ENCODE data around the gene CD99L2.

CD99L2 gene

GRCh38 chrX:150868625-150869024, 29.8 kb downstream of the CD99L2 start:
- Histone ChIP-seq H4K12ac (ENCODE audit: low read depth, low read length) (no peak overlapping the region), H3K27me3 (ENCODE audit: insufficient read depth, low read length) (no peaks in the 10 kb centered on the region), H3K4ac (ENCODE audit: low read depth, low read length) (no peak overlapping the region), H4K8ac (ENCODE audit: low read depth, low read length) (no peak overlapping the region), H3K23ac (ENCODE audit: low read length) (no peak overlapping the region), H3K9ac (ENCODE audit: low read length) (no peak overlapping the region), H2AK5ac (ENCODE audit: low read length) (no peak overlapping the region), H3K4me1 (ENCODE audit: control insufficient read depth in 1 of 2, insufficient read depth in 2 of 2, low read length in 2 of 2) (no peaks in the 10 kb centered on the region), H2AFZ (ENCODE audit: insufficient read depth, low read length, poor library complexity) (no peak overlapping the region), H3K79me1 (ENCODE audit: low read length) (no peaks in the 10 kb centered on the region), H3K9me3 (ENCODE audit: insufficient read depth, low read depth, low read length) (no peaks in the 10 kb centered on the region), H3K14ac (ENCODE audit: low read length) (no peak overlapping the region), H3K27ac (ENCODE audit: low read depth, low read length) (no peak overlapping the region), H3K36me3 (ENCODE audit: control insufficient read depth in 1 of 2, insufficient read depth in 2 of 2, low read length in 2 of 2) (no peaks in the 10 kb centered on the region), H3K4me3 (ENCODE audit: low read depth, low read length) (no peak overlapping the region), H2BK12ac (ENCODE audit: low read length) (no peak overlapping the region), H2BK5ac (ENCODE audit: low read depth, low read length, poor library complexity) (no peak overlapping the region), H2BK120ac (ENCODE audit: insufficient read depth, low read length, poor library complexity) (no peak overlapping the region), H3K79me2 (ENCODE audit: control insufficient read depth, insufficient read depth, low read length, poor library complexity) (no peaks in the 10 kb centered on the region), H3K4me2 (ENCODE audit: low read length) (no peak overlapping the region), H3K18ac (ENCODE audit: low read length) (no peak overlapping the region), H4K91ac (ENCODE audit: low read depth, low read length) (no peak overlapping the region)
- DNase-seq = no peak
- no CpG with 5 or more reads among the region's 2 CpGs for WGBS (ENCODE audit: extremely low coverage, insufficient coverage, insufficient read length)

GRCh38 chrX:150864127-150864526, 34.3 kb downstream of the CD99L2 start:
- no peak for DNase-seq
- Histone ChIP-seq H4K8ac (ENCODE audit: low read depth, low read length) (no peak overlapping the region), H3K4ac (ENCODE audit: low read depth, low read length) (no peak overlapping the region), H3K27ac (ENCODE audit: low read depth, low read length) (no peak overlapping the region), H2BK120ac (ENCODE audit: insufficient read depth, low read length, poor library complexity) (no peak overlapping the region), H4K12ac (ENCODE audit: low read depth, low read length) (no peak overlapping the region), H2AFZ (ENCODE audit: insufficient read depth, low read length, poor library complexity) (no peak overlapping the region), H3K9me3 (ENCODE audit: insufficient read depth, low read depth, low read length) (no peaks in the 10 kb centered on the region), H3K4me1 (ENCODE audit: control insufficient read depth in 1 of 2, insufficient read depth in 2 of 2, low read length in 2 of 2) (no peaks in the 10 kb centered on the region), H3K14ac (ENCODE audit: low read length) (no peak overlapping the region), H4K91ac (ENCODE audit: low read depth, low read length) (no peak overlapping the region), H3K23ac (ENCODE audit: low read length) (no peak overlapping the region), H3K36me3 (ENCODE audit: control insufficient read depth in 1 of 2, insufficient read depth in 2 of 2, low read length in 2 of 2) (no peaks in the 10 kb centered on the region), H3K79me2 (ENCODE audit: control insufficient read depth, insufficient read depth, low read length, poor library complexity) (no peaks in the 10 kb centered on the region), H3K79me1 (ENCODE audit: low read length) (no peaks in the 10 kb centered on the region), H2AK5ac (ENCODE audit: low read length) (no peak overlapping the region), H2BK5ac (ENCODE audit: low read depth, low read length, poor library complexity) (no peak overlapping the region), H3K4me2 (ENCODE audit: low read length) (no peak overlapping the region), H2BK12ac (ENCODE audit: low read length) (no peak overlapping the region), H3K4me3 (ENCODE audit: low read depth, low read length) (no peak overlapping the region), H3K9ac (ENCODE audit: low read length) (no peak overlapping the region), H3K18ac (ENCODE audit: low read length) (no peak overlapping the region), H3K27me3 (ENCODE audit: insufficient read depth, low read length) (no peaks in the 10 kb centered on the region)
- no CpG with 5 or more reads among the region's 3 CpGs for whole genome bisulfite sequencing (ENCODE audit: extremely low coverage, insufficient coverage, insufficient read length)

GRCh38 chrX:150863191-150863590, 35.3 kb downstream of the CD99L2 start:
- H4K12ac ChIP-seq (ENCODE audit: low read depth, low read length) = no peak overlapping the region
- H3K14ac ChIP-seq (ENCODE audit: low read length) = no peak overlapping the region
- no peak overlapping the region for H2AFZ ChIP-seq (ENCODE audit: insufficient read depth, low read length, poor library complexity)
- no peaks in the 10 kb centered on the region for H3K79me1 ChIP-seq (ENCODE audit: low read length)
- H2AK5ac ChIP-seq (ENCODE audit: low read length) = no peak overlapping the region
- no peak overlapping the region for H2BK120ac ChIP-seq (ENCODE audit: insufficient read depth, low read length, poor library complexity)
- H3K4ac ChIP-seq (ENCODE audit: low read depth, low read length) = no peak overlapping the region
- no peak overlapping the region for H3K27ac ChIP-seq (ENCODE audit: low read depth, low read length)
- no peak overlapping the region for H2BK5ac ChIP-seq (ENCODE audit: low read depth, low read length, poor library complexity)
- no peaks in the 10 kb centered on the region for H3K4me1 ChIP-seq (ENCODE audit: control insufficient read depth in 1 of 2, insufficient read depth in 2 of 2, low read length in 2 of 2)
- no peak overlapping the region for H3K23ac ChIP-seq (ENCODE audit: low read length)
- H3K36me3 ChIP-seq (ENCODE audit: control insufficient read depth in 1 of 2, insufficient read depth in 2 of 2, low read length in 2 of 2) = no peaks in the 10 kb centered on the region
- H3K79me2 ChIP-seq (ENCODE audit: control insufficient read depth, insufficient read depth, low read length, poor library complexity) = no peaks in the 10 kb centered on the region
- H3K4me3 ChIP-seq (ENCODE audit: low read depth, low read length) = no peak overlapping the region
- H3K9me3 ChIP-seq (ENCODE audit: insufficient read depth, low read depth, low read length) = no peaks in the 10 kb centered on the region
- no peak overlapping the region for H3K18ac ChIP-seq (ENCODE audit: low read length)
- H3K27me3 ChIP-seq (ENCODE audit: insufficient read depth, low read length) = no peaks in the 10 kb centered on the region
- DNase-seq = no peak
- H3K4me2 ChIP-seq (ENCODE audit: low read length) = no peak overlapping the region
- no peak overlapping the region for H2BK12ac ChIP-seq (ENCODE audit: low read length)
- no peak overlapping the region for H4K91ac ChIP-seq (ENCODE audit: low read depth, low read length)
- H3K9ac ChIP-seq (ENCODE audit: low read length) = no peak overlapping the region
- H4K8ac ChIP-seq (ENCODE audit: low read depth, low read length) = no peak overlapping the region

GRCh38 chrX:150857453-150857852, 41.0 kb downstream of the CD99L2 start:
- Histone ChIP-seq H3K4me1 (ENCODE audit: control insufficient read depth in 1 of 2, insufficient read depth in 2 of 2, low read length in 2 of 2) (no peaks in the 10 kb centered on the region), H4K12ac (ENCODE audit: low read depth, low read length) (no peak overlapping the region), H3K4ac (ENCODE audit: low read depth, low read length) (no peak overlapping the region), H3K23ac (ENCODE audit: low read length) (no peak overlapping the region), H3K79me1 (ENCODE audit: low read length) (no peaks in the 10 kb centered on the region), H2BK12ac (ENCODE audit: low read length) (no peak overlapping the region), H4K91ac (ENCODE audit: low read depth, low read length) (no peak overlapping the region), H3K4me2 (ENCODE audit: low read length) (no peak overlapping the region), H2AFZ (ENCODE audit: insufficient read depth, low read length, poor library complexity) (no peak overlapping the region), H3K9ac (ENCODE audit: low read length) (no peak overlapping the region), H3K27ac (ENCODE audit: low read depth, low read length) (no peak overlapping the region), H3K4me3 (ENCODE audit: low read depth, low read length) (no peak overlapping the region), H3K9me3 (ENCODE audit: insufficient read depth, low read depth, low read length) (no peaks in the 10 kb centered on the region), H2BK120ac (ENCODE audit: insufficient read depth, low read length, poor library complexity) (no peak overlapping the region), H3K27me3 (ENCODE audit: insufficient read depth, low read length) (no peaks in the 10 kb centered on the region), H3K79me2 (ENCODE audit: control insufficient read depth, insufficient read depth, low read length, poor library complexity) (no peaks in the 10 kb centered on the region), H4K8ac (ENCODE audit: low read depth, low read length) (no peak overlapping the region), H3K18ac (ENCODE audit: low read length) (no peak overlapping the region), H3K36me3 (ENCODE audit: control insufficient read depth in 1 of 2, insufficient read depth in 2 of 2, low read length in 2 of 2) (no peaks in the 10 kb centered on the region), H2BK5ac (ENCODE audit: low read depth, low read length, poor library complexity) (no peak overlapping the region), H2AK5ac (ENCODE audit: low read length) (no peak overlapping the region), H3K14ac (ENCODE audit: low read length) (no peak overlapping the region)
- DNase-seq = no peak
- no CpG with 5 or more reads among the region's 3 CpGs for WGBS (ENCODE audit: extremely low coverage, insufficient coverage, insufficient read length)
